HG03432 (cell line): ENCODE results near the gene ZNF22.

Experiments used
- ATAC-seq: cut with Tn5 transposase; IDR thresholded peaks from one replicate; pipeline ENCODE4 v1.9.1; 2021; ENCODE audit warnings: mild to moderate bottlenecking, moderate library complexity; ENCODE audit not compliant: unreplicated experiment

The ZNF22 gene

DNA sequence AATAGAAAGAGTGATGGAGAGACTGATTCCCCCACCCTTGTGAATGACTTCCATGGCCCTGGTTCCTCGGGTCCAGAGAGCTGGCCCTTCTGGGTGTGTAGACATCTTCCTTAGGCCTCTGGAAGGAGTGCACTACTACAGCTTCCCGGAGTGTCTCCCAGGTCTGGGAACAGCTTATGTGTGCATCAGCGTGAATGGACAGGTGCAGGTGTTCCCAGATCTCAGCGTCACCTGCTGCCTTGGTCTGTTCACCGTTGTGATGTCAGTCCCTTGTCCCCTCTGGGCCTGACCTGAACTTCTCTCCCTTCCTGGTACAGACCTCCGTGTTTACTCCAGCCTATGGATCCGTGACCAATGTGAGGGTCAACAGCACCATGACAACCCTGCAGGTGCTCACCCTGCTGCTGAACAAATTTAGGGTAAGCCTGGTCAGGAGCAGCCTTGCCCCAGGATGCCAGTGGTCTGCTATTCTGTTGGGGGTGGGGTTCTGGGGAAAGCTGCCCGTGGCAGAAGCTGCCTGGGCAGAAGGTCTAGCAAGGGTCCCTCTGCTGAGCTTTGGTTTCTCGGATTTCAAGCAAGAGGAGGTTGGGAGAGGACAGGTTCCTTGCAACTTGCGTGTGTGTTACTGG, 11.7 kb upstream of the ZNF22 start:
- no peak for ATAC-seq

DNA sequence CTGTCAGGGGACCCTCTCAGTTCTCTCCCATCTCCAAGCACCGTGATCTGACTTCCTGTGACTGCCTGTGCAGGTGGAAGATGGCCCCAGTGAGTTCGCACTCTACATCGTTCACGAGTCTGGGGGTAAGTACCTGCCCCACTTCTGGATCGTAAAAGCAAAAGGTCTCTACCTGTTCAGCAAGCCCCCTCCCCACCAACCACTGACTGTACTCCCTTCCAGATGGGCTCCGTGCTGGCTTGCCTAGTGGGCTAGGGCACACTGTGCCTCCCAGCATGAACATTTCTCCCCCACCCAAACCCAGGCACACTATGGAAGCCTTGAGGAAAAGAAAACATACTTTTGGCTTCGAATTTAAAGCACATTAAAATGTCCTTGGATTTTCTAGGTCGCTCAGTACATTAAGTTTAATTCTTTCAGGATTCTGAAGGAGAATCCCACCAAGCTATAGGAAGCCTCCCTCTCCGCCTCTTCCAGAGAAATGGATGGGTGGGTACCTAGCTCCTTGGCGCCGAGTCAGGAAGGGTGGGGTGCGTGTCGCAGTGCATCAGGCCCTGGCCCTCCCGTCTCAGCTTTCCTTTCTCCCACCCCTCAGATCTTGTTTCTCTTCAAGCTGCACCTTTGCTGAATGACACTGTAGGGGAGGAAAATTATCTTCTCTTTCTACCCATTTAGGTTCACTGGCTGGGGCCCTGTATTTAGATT, 11.0 kb upstream of the ZNF22 start:
- no peak for ATAC-seq

DNA sequence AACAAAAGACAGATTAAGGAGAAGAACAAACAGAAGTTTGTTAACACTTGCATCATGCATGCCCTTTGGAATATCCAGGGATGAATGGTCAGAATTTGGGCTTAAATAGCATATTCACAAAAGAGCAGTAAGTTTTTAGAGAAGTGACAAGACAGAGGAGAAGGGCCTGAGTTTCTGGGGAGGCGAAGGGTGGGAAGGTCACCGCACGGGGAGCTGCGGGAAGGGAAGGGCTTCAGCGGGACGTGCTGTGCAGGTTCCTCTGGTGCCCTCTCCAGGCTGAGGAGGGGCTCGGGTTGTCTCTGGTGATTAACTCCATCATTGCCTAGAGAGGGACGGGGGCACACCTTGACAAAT, 10.4 kb upstream of the ZNF22 start:
- no peak for ATAC-seq

DNA sequence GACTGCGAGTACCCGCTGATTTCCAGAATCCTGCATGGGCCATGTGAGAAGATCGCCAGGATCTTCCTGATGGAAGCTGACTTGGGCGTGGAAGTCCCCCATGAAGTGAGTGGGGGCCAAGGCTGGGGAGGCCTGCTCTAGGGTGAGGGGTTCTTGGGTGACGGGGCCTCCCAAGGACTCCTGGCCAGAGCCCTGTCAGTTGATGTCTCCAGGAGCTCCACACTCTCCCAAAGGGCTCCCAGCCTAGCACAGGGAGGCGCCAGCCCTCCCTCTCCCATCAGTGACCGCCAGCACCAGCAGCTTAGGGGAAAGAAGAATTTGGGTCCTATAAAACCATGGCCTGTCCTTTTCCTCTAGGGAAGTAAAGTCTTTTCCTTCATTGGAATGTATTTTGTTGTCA, 9.8 kb upstream of the ZNF22 start:
- ATAC-seq = no peak

DNA sequence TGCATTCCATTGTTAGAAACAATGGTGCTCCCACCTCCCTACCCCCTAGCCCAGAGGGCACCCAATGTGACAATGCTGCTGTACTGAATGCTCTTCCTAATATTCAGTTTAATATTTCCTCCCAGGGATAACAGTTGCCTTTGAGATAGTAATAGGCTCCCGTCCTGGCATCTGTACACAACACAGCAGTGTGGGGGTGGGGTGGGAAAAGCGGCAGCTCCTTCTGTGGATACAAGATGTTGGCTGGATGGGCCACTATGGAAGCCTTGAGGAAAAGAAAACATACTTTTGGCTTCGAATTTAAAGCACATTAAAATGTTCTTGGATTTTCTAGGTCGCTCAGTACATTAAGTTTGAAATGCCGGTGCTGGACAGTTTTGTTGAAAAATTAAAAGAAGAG, 9.2 kb upstream of the ZNF22 start:
- ATAC-seq = no peak

DNA sequence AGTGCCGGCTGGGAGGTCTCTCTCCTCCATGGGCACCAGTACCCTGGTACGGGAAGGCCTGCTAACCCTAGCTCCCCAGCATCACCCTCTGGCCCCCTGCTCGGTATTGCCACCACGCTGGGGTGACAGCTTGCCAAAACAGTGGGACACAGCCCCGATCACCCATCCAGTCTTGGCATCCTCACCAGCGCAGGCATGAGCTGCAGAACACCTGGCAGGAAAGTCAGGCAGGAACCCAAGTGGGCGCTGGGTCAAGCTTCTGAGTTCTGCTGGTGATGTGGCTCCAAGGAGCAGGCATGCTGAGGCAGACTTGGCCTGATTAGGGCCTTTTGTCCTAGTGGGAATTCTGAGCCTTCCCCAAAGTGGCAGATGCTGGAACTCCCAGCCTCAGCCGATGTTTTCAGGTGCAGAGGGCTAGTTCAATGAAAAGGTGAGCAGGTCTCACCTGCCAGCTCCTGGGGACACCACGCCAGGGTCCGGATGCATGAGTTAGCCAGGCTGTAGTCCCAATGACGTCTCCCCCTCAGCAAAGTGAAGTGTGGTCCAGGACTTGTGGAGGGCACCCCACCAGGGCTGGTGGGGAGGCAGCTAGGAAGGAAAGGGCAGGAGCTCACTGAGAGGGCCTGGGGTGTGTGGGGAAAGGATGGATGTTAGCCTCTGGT, 8.5 kb upstream of the ZNF22 start:
- no peak for ATAC-seq

DNA sequence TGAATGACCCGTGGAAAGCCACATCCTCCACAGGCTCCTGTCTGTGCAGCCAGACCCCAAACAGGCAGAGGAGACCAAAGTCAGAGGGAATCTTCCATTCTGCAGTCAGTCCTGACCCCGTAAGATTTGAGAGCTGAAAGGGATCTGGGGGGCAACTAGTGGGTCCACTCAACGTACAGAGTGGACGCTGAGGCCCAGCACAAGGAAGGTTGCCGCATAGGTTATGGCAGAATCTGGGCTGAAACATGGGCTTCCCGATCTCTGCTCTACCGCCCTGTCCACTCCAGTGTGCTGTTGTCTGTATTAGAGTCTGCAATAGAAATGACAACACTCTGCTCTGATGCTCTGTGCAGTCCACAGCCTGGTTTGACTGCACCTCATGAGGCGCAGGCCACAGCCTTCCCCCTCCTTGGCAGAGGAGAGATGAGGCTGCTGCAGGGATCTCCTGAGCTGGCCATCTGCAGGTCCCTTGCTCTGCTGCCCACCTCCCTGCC, 7.9 kb upstream of the ZNF22 start:
- ATAC-seq = no peak

DNA sequence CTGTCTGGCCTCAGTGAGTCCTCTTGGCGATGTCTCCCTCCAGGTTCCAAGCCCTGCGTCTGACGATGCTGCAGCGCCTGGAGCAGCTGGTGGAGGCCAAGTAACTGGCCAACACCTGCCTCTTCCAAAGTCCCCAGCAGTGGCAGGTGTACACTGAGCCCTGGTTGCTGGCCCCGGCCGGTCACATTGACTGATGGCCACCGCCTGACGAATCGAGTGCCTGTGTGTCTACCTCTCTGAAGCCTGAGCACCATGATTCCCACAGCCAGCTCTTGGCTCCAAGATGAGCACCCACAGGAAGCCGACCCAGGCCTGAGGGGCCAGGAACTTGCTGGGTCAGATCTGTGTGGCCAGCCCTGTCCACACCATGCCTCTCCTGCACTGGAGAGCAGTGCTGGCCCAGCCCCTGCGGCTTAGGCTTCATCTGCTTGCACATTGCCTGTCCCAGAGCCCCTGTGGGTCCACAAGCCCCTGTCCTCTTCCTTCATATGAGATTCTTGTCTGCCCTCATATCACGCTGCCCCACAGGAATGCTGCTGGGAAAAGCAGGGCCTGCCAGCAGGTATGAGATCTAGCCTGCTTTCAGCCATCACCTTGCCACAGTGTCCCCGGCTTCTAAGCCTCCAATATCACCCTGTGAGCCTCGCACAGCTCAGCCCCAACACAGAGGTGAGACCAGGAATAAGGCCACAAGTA, 7.3 kb upstream of the ZNF22 start:
- no peak for ATAC-seq

DNA sequence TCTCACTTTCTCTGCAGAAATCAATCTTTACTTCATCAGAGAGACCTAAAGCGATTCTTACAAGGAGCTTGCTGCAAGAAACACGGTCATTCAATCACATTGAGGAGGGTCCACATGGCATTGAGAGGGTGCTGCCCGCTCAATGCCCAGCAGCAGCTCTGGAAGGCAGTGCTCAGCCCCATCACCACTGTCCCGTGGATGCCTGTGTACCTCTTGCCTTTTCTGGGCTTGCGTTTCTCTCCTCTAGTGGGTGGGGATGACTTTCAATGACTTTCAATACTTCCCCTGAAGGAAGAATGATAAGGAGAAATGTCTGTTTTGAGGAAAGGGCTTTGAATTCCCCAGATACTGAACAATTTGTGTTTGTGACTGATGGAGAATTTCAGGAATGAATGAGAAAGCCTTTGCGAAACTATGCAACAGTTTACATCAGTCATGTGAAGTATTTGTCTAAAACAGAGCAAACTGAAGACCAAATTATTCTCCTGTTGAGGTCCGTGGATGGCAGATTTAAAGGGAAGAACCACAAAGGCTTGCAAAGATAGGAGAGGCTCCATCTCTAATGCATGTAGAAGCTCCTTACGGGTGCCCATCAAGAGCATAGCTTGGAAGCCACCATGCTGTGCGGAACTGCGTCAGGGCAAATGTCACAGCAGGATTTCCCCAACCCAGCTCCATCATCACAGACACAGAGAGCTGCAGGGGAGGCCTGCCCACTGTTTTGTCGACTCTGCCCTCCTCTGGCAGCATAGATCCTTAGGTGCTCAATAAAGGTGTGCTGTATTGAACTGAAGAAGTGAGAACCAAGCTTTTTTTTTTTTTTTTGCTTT, 6.6 kb upstream of the ZNF22 start:
- ATAC-seq = no peak

DNA sequence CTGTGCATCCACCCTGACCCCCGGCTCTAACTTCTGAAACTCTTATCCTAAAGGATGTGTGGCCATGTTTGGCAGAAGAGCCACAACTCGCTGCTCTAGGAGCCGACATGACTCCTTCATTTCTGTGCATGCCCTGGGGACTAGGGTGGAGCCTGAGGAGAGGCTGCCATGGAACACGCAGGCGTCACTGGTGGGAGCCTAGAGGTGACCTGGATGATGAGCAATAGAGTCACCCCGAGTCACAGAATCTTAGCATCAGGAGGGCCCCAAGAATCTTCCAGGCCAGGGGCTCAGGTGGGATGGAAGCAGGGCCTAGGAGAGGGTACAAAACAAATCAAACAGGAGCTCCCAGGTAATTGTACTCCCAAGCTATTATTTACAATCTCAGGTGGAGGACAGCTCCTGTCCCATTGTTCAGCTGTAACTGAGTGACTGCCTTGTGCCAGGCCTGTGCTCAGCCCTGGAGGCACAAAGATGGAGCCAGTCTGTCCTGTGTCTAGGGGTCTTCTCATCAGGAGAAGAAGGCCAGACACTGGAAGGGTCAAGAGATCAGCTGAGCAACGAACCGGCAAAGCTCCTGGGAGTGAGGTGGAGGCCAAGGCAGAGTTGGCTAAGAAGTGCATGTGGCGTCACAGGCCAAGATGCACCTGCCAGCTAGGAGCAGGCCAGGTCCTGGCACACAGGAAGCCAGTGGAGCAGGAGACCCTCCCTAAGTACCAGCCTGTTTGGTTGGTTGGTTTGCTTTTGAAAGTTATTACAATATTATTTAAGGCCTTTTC, 5.8 kb upstream of the ZNF22 start:
- no peak for ATAC-seq

DNA sequence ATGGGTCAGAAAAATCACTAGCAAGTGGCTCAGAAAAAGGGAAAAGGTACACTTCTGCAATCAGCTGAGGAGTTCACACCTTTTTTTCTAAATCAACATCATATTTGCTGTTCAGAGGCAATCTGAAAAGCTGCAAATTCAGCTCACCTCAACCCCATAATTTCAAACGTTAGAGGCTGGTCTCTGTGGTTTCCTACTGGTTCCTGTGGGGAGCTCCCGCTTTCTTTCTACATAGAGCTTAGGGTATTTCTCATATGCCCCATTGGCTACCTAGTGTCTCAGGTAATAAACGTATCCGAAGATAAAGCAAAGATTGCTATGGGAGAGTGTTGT, 5.2 kb upstream of the ZNF22 start:
- ATAC-seq = no peak

DNA sequence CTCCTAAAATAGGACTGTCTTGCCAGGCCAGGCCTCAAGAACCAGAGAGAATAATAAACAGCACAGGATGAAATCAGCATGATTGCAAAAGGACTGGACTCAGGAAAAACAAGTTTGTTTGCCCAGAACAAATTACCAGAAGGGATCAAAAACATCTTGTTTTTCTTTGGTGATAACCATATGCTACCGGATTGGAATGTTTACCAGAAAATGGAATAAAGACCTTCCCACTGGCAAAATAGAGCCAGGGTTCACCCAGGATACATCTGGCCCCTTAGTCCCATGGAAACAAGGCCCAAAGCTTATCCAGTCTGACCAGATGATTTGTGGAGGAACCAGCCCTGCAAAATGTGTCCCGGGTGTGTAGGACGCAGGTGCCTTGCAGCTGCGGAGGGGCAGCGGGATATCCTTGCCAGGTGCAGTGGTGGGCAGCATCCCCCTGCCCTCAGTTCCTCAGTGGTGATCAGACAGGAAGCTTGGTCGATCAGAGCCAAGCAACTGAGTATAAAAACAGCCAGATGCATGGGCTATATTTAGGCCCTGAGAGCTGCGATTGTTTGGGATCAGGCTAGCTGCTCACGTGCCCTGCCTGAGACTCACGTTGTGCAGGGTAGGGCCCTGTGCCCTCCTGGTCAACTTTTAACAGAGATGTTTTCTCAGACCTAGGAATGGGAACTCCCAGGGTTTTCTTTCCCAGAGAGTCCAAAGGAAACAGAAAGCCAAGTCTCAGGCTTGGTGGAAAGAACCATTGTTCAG, 4.6 kb upstream of the ZNF22 start:
- no peak for ATAC-seq

DNA sequence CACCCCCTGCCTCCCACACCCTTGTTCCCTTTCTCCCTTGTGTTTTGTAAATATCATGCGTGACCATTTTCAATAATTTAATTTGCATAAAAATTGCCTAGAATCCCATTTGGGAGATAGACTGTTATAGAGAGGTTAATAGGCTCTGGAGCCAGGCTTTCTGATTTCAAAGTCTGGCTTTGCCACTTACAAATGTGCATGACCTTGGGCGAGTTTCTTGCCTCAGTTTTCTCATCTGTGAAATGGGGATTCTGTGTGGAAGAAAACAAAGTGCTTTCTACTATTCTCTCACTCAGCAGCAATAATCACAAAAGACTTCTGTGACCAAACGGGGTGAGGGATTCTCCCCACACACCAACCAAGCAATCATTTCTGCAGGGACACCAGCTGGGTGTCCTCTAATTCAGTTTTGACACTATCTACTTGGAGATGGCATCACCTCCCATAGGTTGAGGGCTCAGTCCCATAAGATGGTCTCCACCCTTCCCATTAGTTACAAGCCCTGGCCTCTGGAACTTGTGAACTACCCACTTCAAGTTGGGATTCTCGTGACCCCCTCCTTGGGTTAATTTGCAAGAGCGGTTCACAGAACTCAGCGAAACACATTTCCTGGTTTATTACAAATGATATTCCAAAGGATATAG, 3.5 kb upstream of the ZNF22 start:
- ATAC-seq = no peak

DNA sequence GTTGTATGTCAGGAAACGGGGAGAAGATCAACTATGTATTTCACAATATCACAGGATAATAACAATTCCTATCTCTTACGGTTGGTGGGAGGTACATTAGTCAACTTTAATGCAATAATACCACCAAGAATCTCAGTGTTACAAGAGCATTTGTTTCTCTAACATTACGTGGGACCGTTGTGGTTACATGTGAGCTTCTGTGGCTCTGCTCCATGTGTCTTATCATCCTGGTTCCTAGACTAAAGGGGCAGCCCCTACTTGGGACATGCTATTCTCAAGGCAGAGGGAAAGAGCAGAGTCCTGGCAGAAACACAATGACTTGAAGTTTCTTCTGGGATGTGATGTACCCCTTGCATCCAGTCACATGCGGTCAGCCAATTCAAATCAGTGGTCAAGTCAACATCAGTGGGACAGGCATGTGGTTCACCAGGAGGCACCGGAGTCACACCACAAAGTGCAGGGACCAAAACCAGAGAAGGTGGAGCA, 2.5 kb upstream of the ZNF22 start:
- no peak for ATAC-seq

DNA sequence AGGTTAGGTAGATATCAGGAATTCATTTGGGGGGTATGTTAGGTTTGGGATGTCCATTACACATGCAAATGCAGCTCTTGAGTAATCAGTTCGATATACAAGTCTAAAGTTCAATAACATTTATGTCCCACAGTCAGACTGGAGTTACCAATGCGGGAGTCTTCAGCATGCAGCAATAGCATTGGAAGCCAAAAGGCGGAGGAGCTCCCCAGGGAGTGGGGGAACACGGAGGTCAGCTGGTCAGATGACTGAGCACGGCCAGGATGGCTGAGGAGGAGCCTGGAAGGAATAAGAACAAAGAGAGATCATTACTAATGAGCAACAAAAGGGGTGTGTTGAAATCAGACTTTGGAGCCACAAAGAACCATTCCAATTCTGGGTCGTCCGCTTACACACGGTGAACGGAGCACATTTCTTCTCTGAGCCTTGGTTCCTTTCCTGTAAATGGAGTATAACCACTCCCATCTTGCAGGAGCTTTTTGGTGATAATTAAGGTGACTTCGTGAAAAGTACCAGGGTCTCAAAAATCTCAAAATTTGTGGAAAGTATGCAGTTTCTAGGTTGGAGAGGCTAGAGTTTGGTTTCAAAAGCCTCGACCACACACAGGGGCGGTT, 478 bp upstream of the ZNF22 start:
- ATAC-seq = no peak

DNA sequence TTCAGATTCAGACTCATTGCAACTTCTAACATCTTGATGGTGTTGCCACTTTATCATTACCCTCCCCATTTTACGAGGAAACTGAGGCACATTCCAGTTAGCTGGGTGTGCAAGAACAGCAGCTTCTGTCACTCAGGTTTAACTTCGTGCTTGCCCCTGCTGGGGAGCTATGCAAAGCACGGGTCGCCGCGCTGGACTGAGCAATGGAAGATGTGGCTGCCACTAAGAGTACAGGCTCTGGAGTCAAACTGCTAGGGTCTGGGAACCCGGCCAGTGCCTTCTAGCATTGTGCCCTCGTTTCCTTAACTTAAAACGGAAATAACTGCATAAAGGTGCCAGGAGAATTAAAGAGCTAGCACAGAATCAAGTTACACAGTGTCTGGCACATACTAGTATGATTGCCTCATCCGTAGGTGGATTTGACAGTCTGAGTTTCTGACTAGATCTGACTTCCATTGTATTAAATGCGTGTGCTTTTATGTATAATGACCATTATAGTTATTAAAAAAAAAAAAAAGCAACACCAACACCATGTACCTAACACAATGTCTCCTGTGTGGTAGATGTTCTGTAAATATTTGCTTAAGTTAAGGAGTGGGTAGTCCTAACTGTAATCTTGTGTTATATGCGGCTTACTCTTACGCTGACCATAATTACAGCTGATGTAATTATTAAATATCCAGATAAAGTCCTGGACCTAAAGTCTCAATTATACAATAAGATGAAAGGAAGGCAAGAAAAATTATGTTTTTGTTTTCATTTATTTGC, 842 bp downstream of the ZNF22 start:
- peak; percentile 78 for ATAC-seq

DNA sequence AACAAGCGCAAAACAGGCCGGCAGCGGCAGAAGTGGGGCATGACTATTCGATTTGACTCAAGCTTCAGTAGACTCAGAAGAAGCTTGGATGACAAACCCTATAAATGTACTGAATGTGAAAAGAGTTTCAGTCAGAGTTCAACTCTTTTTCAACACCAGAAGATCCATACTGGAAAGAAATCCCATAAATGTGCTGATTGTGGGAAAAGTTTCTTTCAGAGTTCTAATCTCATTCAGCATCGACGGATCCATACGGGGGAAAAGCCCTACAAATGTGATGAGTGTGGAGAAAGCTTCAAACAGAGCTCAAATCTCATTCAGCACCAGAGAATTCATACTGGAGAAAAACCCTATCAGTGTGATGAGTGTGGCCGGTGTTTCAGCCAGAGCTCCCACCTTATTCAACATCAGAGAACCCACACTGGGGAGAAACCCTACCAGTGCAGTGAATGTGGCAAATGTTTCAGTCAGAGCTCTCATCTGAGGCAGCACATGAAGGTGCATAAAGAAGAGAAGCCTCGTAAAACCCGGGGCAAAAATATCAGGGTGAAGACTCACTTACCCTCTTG, 2.8 kb downstream of the ZNF22 start:
- ATAC-seq = no peak
